Left lung (tissue), 10 donors: ENCODE results near the gene USP16. TPM values are rescaled to one million over a fixed set of nuclear protein-coding genes. Genes with fewer than 3 reads are reported as not detected.

Experiments used
- ATAC-seq: fragments of 200-7000 bp; cut with Tn5 transposase; one replicate; pipeline ENCODE4 v1.9.1; 2020; ENCODE audit warnings: moderate library complexity
- DNase-seq, 4 donors: peaks; one replicate each; pipeline ENCODE4 v3.0.0-alpha.2; 2013 to 2020
- H3K27ac ChIP-seq, 2 donors: fragments of 200-600 bp; sonication (generic) in 1 of 2; one replicate each; pipeline versions ENCODE4 v1.5.0 to v1.8.0; 2020 to 2021
- H3K27me3 ChIP-seq, 2 donors: fragments of 200-600 bp; sonication (generic) in 1 of 2; one replicate each; pipeline versions ENCODE4 v1.5.0 to v1.8.0; 2020 to 2021
- H3K36me3 ChIP-seq, 2 donors: fragments of 200-600 bp; sonication (generic) in 1 of 2; one replicate each; pipeline versions ENCODE4 v1.5.0 to v1.8.0; 2020 to 2021
- H3K4me1 ChIP-seq, 2 donors: fragments of 200-600 bp; one replicate each; pipeline ENCODE4 v1.8.0; 2021
- H3K4me3 ChIP-seq, 2 donors: fragments of 200-600 bp; sonication (generic) in 1 of 2; one replicate each; pipeline versions ENCODE4 v1.5.0 to v1.8.0; 2020 to 2021; ENCODE audit warnings: mild to moderate bottlenecking in 1 of 2
- H3K9me3 ChIP-seq, 2 donors: fragments of 200-600 bp; sonication (generic) in 1 of 2; one replicate each; pipeline versions ENCODE4 v1.5.0 to v1.8.0; 2020 to 2021
- CTCF ChIP-seq, 2 donors: fragments of 200-600 bp; sonication (generic) in 1 of 2; IDR thresholded peaks; one replicate each; pipeline versions ENCODE4 v1.5.0 to v1.8.0; 2021; ENCODE audit warnings: antibody characterized with exemption in 2 of 2
- intact Hi-C, 2 donors: fragments of 100-400 bp; cut with DNase I; formaldehyde crosslinking; loops; one replicate each; pipeline versions ENCODE4 v1.11.2 to v1.14.2; 2022
- polyA plus RNA-seq, 6 donors: library from polyadenylated mRNA; unstranded; fragments of 120-200 nt; gene quantifications; one replicate each; pipeline ENCODE4 v1.2.1, GENCODE V29; 2013; ENCODE audit not compliant: insufficient read length in 6 of 6
- total RNA-seq, 2 donors: library from RNA; stranded (reverse); fragmentation: NEBNext Ultra II Directional; extraction: Animal tissue kit (Norgen Biotek cat#: 25700); gene quantifications; one replicate each; pipeline ENCODE4 v1.2.1, GENCODE V29; 2021
- donor health status: DM: no; HTN: yes; CAD: no.
- donor health status: DM: no; HTN: no; CAD: no.

Gene USP16
- total and polyA plus RNA-seq, 8 donors, result 28.0 to 60.6 (median 57.4) TPM

- H3K9me3 ChIP-seq, result no peaks in the 10 kb centered on the region
- peaks cover 0 to 98% of the 10 kb centered on the region in 2 donors for H3K36me3 ChIP-seq
- H3K4me1 ChIP-seq, result no peaks in the 10 kb centered on the region
- ATAC-seq, result no peak
- intact Hi-C loops, result no loop called here
- no peak for TF ChIP-seq CTCF (IDR thresholded peaks at IDR 0.05)
- H3K27me3 ChIP-seq, result no peaks in the 10 kb centered on the region
- H3K4me3 ChIP-seq, result no peak overlapping the region
- no peak overlapping the region for H3K27ac ChIP-seq
- no peak for DNase-seq
Observed at GRCh38 chr21:29053011-29053553, 28.6 kb downstream of the USP16 start.

- TF ChIP-seq CTCF (IDR thresholded peaks at IDR 0.05), result no peak
- DNase-seq (no peak), ATAC-seq (no peak)
- Histone ChIP-seq H3K27me3 (no peaks in the 10 kb centered on the region), H3K36me3 (peaks cover 0 to 98% of the 10 kb centered on the region in 2 donors), H3K4me3 (no peak overlapping the region), H3K27ac (no peak overlapping the region), H3K4me1 (no peaks in the 10 kb centered on the region), H3K9me3 (no peaks in the 10 kb centered on the region)
- intact Hi-C loops, result no loop called here
Observed at GRCh38 chr21:29053656-29054055, 29.2 kb downstream of the USP16 start.

GRCh38 chr21:29055080-29055479 is 30.6 kb downstream of the USP16 start:
- no peak for ATAC-seq
- Histone ChIP-seq H3K36me3 (peaks cover 0 to 98% of the 10 kb centered on the region in 2 donors), H3K27me3 (no peaks in the 10 kb centered on the region)

DNA sequence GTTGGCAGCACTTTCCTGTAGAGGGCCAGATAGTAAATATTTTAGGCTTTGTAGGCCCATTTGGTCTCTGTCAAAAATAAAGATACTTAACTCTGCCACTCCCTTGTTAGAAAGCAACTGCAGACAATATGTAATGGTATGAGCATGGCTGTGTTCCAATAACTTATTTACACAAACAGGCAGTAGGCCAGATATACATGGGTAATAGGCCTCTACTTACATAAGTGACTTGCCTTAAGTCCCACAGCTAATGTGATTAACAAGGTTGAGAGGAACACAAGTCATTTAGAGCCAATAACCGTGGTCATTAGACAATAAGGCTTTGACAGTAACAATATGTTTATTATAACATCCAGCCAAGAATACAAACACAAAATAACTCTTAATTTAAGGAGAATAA is 31.5 kb downstream of the USP16 start:
- Histone ChIP-seq H3K27ac (no peak overlapping the region), H3K4me1 (no peaks in the 10 kb centered on the region), H3K36me3 (peaks cover 0 to 98% of the 10 kb centered on the region in 2 donors), H3K27me3 (no peaks in the 10 kb centered on the region), H3K4me3 (no peak overlapping the region), H3K9me3 (no peaks in the 10 kb centered on the region)
- no peak for ATAC-seq
- no peak for TF ChIP-seq CTCF (IDR thresholded peaks at IDR 0.05)
- intact Hi-C loops, result no loop called here
- peak in 1 of 4 donors; percentile 26 for DNase-seq

More at GRCh38 chr21:29055080-29055479, 30.6 kb downstream of the USP16 start:
- no peak for DNase-seq
- intact Hi-C loops, result no loop called here
- H3K9me3 ChIP-seq, result no peaks in the 10 kb centered on the region
- TF ChIP-seq CTCF (IDR thresholded peaks at IDR 0.05), result no peak
- H3K4me1 ChIP-seq, result no peaks in the 10 kb centered on the region
- no peak overlapping the region for H3K27ac ChIP-seq
- H3K4me3 ChIP-seq, result no peak overlapping the region

DNA sequence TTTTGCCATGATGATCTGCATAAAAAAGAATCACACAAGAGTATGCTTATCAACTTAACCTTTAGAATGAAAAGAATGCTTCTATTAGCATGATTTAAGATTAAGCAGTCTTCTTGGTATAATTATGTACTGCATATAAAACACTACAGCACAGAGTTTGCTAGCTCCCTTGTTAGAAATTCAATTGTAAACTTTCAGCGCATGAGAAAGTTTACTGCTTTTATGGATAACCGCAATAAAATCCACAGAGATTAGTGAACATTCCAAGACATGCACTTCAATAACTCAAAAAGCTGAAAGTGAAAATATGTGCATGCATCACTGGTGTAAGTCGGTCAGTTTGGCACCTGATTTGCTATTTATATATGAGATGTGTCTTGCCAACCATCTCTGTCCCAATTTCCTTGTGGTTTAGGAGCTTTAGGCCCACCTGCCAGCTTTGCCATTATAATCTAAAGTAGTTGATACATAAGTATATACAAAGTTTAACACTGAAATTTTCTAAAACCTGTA is 32.1 kb downstream of the USP16 start:
- no peak overlapping the region for H3K4me3 ChIP-seq
- no peak overlapping the region for H3K27ac ChIP-seq
- ATAC-seq, result no peak
- intact Hi-C loops, result no loop called here
- no peaks in the 10 kb centered on the region for H3K4me1 ChIP-seq
- H3K36me3 ChIP-seq, result peaks cover 0 to 98% of the 10 kb centered on the region in 2 donors
- DNase-seq, result no peak
- TF ChIP-seq CTCF (IDR thresholded peaks at IDR 0.05), result no peak
- no peaks in the 10 kb centered on the region for H3K9me3 ChIP-seq
- H3K27me3 ChIP-seq, result no peaks in the 10 kb centered on the region
